ENCODE data around the gene MAST4.

DNA sequence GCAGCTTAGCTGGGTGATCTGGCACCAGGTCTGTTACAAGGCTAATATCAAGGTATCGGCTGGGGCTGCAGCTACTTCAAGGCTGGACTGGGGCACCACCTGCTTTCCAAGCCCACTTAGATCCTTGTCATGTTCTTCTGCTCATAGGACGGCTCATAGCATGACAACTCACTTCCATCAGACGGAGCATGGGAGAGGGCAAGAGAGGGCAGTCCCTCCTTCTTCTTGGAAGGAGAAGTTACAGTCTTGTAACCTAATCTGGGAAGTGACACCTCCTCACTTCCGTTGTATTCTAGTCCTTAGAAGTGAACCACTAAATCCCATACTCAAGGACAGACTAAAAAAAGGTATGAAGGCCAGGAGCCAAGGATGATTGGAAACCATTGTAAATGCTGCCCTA, 258.2 kb downstream of the MAST4 start:
- TF ChIP-seq, protein P1, sequence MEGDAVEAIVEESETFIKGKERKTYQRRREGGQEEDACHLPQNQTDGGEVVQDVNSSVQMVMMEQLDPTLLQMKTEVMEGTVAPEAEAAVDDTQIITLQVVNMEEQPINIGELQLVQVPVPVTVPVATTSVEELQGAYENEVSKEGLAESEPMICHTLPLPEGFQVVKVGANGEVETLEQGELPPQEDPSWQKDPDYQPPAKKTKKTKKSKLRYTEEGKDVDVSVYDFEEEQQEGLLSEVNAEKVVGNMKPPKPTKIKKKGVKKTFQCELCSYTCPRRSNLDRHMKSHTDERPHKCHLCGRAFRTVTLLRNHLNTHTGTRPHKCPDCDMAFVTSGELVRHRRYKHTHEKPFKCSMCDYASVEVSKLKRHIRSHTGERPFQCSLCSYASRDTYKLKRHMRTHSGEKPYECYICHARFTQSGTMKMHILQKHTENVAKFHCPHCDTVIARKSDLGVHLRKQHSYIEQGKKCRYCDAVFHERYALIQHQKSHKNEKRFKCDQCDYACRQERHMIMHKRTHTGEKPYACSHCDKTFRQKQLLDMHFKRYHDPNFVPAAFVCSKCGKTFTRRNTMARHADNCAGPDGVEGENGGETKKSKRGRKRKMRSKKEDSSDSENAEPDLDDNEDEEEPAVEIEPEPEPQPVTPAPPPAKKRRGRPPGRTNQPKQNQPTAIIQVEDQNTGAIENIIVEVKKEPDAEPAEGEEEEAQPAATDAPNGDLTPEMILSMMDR (IDR thresholded peaks at IDR 0.05) = no peak
- no peak for TF ChIP-seq POLR2AphosphoS5 (IDR thresholded peaks at IDR 0.05)
